Activated CD4-positive, alpha-beta T cell treated with anti-CD3 and anti-CD28 coated beads for 36 hours (primary cell): ENCODE results near the gene MRTFB. TPM values are rescaled to one million over a fixed set of nuclear protein-coding genes. Genes with fewer than 3 reads are reported as not detected.
"Not testable (repeated sequence)": the region's sequence is repeated elsewhere in the genome, so short reads cannot be mapped to it uniquely, and the experiment has no call there.

Experiments
- ATAC-seq: fragments of 200-7000 bp; cut with Tn5 transposase; one replicate; pipeline ENCODE4 v1.10.0; 2021; ENCODE audit warnings: mild to moderate bottlenecking, moderate library complexity
- CTCF ChIA-PET: fragments of 350-600 bp; sonication (Branson Sonifier 250); formaldehyde crosslinking; loops from one replicate; lab custom pipeline; 2021; ENCODE audit warnings: antibody characterized with exemption; lab: Charles Lee
- POLR2A ChIA-PET: fragments of 350-600 bp; sonication (Branson Sonifier 250); formaldehyde crosslinking; loops from one replicate; lab custom pipeline; 2021; ENCODE audit warnings: antibody characterized with exemption, inconsistent platforms; lab: Charles Lee
- DNase-seq: peaks from one replicate; pipeline ENCODE4 v3.0.0-alpha.2; 2020
- H3K27ac Mint-ChIP-seq: one replicate; pipeline ENCODE4 v1.8.0; 2021; ENCODE audit warnings: mixed read lengths
- H3K27me3 Mint-ChIP-seq: one replicate; pipeline ENCODE4 v1.8.0; 2021; ENCODE audit warnings: mixed read lengths
- H3K36me3 Mint-ChIP-seq: one replicate; pipeline ENCODE4 v1.8.0; 2021; ENCODE audit warnings: low read depth, mixed read lengths
- H3K4me1 Mint-ChIP-seq: one replicate; pipeline ENCODE4 v1.8.0; 2021; ENCODE audit warnings: mixed read lengths
- H3K4me3 Mint-ChIP-seq: one replicate; pipeline ENCODE4 v1.8.0; 2021; ENCODE audit warnings: mild to moderate bottlenecking, moderate library complexity, mixed read lengths
- H3K9me3 Mint-ChIP-seq: one replicate; pipeline ENCODE4 v1.8.0; 2021; ENCODE audit warnings: low read depth, mixed read lengths
- intact Hi-C, 2 experiments: fragments of 100-400 bp; cut with DNase I in 1 of 2; cut with micrococcal nuclease in 1 of 2; formaldehyde crosslinking; loops; one replicate each; pipeline versions ENCODE4 v1.14.2 to v1.15.1; 2022 to 2024; cut with DNase I, micrococcal nuclease
- total RNA-seq, 2 experiments: library from RNA; stranded (reverse); gene quantifications; one replicate each; pipeline ENCODE4 v1.2.3, GENCODE V29; 2021

MRTFB gene
- total RNA-seq, 2 experiments from 2014 or later: 9.6 to 16.9 TPM

DNA sequence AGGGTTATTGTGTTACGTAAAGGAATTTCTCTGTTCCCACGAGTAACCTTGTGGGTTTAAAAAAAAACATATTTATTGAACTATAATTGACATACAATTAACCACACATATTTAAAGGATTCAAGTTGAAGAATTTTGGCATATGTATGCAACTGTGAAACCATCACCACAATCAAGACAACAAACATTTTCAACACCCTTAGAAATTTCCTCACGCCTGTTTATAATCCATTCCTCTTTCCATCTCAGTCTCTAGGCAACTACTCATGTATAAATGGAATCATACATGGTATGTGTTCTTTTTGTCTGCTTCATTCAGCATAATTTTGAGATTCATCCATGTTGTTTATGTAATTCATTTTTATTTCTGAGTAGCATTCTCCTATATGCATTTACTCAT lies 104.0 kb downstream of the MRTFB start:
- Mint-ChIP-seq H3K27me3 (no peaks in the 10 kb centered on the region), H3K9me3 (no peaks in the 10 kb centered on the region), H3K27ac (no peak overlapping the region), H3K36me3 (peaks cover 12% of the 10 kb centered on the region), H3K4me3 (no peak overlapping the region), H3K4me1 (peaks cover 2% of the 10 kb centered on the region)
- ChIA-PET POLR2A (no interaction called here), CTCF (no interaction called here)
- ATAC-seq (no peak), DNase-seq (no peak)
- intact Hi-C loops: no loop called here

DNA sequence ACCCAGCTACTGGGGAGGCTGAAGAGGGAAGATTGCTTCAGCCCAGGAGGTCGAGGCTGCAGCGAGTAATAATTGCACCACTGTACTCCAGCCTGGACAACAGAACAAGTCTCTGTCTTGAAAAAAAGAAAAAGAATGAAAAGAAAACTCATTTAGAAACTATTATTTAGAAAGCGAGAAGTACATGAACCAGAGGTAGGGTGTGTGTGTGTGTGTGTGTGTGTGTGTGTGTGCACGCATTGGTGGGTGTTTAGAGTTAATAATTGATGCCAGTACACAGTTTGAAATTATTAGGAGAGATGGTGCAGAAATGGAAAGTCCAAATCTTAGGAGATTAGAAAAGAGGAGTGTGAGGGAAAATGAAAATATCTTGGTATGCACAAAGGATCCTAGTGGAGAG lies 106.6 kb downstream of the MRTFB start:
- no peak overlapping the region for H3K27ac Mint-ChIP-seq
- DNase-seq (no peak), ATAC-seq (no peak)
- no peak overlapping the region for H3K4me3 Mint-ChIP-seq
- ChIA-PET CTCF (no interaction called here), POLR2A (no interaction called here)
- no peaks in the 10 kb centered on the region for H3K27me3 Mint-ChIP-seq
- no peaks in the 10 kb centered on the region for H3K9me3 Mint-ChIP-seq
- H3K36me3 Mint-ChIP-seq: peaks cover 6% of the 10 kb centered on the region
- intact Hi-C loops: no loop called here
- peaks cover 2% of the 10 kb centered on the region for H3K4me1 Mint-ChIP-seq

DNA sequence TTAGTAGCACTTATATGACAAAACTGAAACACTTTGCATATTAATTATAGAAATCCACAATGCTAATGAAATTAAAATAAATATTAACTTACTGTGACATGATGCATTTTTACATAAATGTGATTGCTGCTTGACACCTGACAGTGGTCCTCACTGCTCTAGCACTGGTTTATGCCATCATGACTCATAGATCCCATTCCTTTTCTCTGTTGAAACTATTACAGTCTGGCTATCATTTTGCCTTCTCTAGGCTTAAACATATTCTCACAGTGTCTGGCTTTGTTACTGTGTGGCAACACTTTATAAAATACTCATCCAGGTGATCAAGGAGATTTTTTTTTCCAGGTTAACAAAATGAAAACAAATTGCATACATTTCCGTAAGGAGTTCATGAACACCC lies 108.0 kb downstream of the MRTFB start:
- no peak overlapping the region for H3K27ac Mint-ChIP-seq
- POLR2A ChIA-PET: no interaction called here
- H3K4me3 Mint-ChIP-seq: no peak overlapping the region
- CTCF ChIA-PET: no interaction called here
- DNase-seq (no peak), ATAC-seq (no peak)
- intact Hi-C loops: no loop called here
- H3K36me3 Mint-ChIP-seq: peaks cover 2% of the 10 kb centered on the region
- H3K4me1 Mint-ChIP-seq: peaks cover 2% of the 10 kb centered on the region
- H3K9me3 Mint-ChIP-seq: no peaks in the 10 kb centered on the region
- H3K27me3 Mint-ChIP-seq: no peaks in the 10 kb centered on the region

DNA sequence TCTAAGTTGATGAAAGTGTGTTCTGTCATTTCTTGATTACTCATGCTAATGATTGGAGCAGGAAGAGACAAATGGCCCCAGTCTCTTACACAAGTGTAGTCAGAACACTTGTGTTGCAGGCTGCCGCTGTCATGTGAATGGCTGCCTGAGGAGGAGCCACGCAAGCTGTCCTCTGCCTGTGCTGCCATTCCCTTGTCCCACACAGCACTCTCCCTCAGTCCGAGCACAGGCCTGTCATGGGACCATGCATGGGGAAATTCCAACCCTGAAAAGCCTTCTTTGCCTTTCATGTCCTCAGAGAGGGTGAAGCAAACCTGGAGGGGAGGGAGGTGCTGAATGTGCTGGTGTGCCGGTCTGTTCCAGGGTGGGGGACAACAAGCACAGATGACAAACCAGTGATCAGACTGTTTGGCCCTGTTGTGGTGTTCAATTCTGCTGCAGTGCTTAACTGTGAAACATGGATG lies 109.4 kb downstream of the MRTFB start:
- intact Hi-C loops: no loop called here
- POLR2A ChIA-PET: no interaction called here
- Mint-ChIP-seq H3K36me3 (no peaks in the 10 kb centered on the region), H3K27ac (no peak overlapping the region), H3K4me3 (no peak overlapping the region), H3K27me3 (no peaks in the 10 kb centered on the region), H3K4me1 (peaks cover 6% of the 10 kb centered on the region), H3K9me3 (no peaks in the 10 kb centered on the region)
- ATAC-seq (peak; percentile 36), DNase-seq (no peak)
- CTCF ChIA-PET: interaction anchor here (0.6 to 1.1 kb wide), 2 partner anchors 10 to 79 kb away, joined by 3 to 4 read pairs; no protein-coding TSS in a partner anchor

DNA sequence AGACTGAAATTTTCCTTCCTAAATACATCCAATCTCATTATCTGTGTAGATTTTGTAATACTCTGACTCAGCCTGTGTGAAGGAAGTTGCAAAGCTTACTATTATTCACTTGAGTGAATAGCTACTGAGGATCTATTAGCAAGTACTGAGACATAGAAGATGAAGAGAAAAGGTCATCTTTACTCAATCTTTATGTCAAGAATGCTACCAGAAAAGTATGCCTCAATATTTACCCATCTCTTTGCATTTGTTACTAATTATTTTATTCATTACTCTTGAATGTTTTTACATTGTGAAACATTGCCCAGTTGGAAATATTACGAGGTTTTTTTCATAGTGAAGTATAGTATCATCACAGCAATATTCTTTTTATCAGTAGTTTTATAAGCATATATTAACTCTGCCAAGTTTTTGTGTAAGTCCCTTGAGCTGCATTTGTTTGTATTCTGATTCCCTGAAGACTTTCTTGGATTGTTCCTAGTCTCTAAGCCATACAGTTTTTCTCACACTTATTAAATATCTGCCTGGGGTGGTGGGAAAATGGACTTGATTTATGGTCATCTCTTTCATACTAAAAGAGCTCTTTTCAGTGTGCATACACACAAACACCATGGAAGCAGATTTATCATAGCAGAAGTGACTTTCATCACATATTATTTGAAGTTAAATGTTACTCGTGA lies 110.4 kb downstream of the MRTFB start:
- no peaks in the 10 kb centered on the region for H3K36me3 Mint-ChIP-seq
- peaks cover 16% of the 10 kb centered on the region for H3K4me1 Mint-ChIP-seq
- no peak overlapping the region for H3K27ac Mint-ChIP-seq
- no peak for ATAC-seq
- CTCF ChIA-PET: interaction anchor here (0.7 to 1.5 kb wide), 2 partner anchors 262 to 269 kb away, joined by 4 to 5 read pairs; partner anchors contain the start of gene ERCC4
- no peak overlapping the region for H3K4me3 Mint-ChIP-seq
- POLR2A ChIA-PET: no interaction called here
- no peaks in the 10 kb centered on the region for H3K9me3 Mint-ChIP-seq
- intact Hi-C loops: no loop called here
- H3K27me3 Mint-ChIP-seq: no peaks in the 10 kb centered on the region
- no peak for DNase-seq

DNA sequence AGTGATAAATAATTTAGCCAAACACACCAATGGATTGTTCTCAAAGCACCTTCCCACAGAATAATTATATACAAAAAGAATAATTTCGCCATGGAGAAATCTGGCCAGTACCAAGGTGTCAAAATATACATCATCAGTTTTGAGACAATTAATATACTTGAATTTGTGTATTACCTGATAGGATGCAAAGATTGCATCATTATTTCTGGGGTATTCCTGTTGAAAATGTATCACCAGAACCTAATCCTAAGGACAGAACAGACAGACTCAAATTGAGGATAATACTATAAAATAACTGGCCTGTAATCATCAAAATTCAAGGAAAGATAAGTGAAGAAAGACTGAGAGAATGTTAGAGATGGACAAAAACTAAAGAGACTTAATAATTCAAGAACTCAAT lies 111.9 kb downstream of the MRTFB start:
- POLR2A ChIA-PET: no interaction called here

DNA sequence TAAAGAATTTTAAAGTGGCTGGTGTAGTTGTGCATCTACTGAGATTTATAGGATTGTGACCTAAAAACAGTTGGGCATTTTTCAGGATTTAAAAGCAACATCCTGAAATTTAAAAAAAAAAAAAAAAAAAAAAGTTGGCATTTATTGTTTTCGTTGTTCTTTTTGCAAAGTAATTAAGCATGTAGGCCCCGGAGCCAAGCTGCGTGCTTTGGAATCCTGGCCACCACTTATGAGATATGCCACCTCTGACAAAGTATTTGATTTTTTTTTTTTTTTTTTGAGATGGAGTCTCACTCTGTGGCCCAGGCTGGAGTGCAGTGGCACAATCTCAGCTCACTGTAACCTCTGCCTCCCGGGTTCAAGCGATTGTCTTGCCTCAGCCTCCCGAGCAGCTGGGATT lies 112.8 kb downstream of the MRTFB start:
- H3K27ac Mint-ChIP-seq, ATAC-seq, H3K4me3 Mint-ChIP-seq, CTCF ChIA-PET, DNase-seq, POLR2A ChIA-PET, H3K36me3 Mint-ChIP-seq, H3K9me3 Mint-ChIP-seq, H3K27me3 Mint-ChIP-seq, intact Hi-C loops: not testable (repeated sequence)
- peaks cover 24% of the 10 kb centered on the region for H3K4me1 Mint-ChIP-seq

More for the DNA sequence above, 111.9 kb downstream of the MRTFB start:
- Mint-ChIP-seq H3K4me3 (no peak overlapping the region), H3K36me3 (no peaks in the 10 kb centered on the region), H3K4me1 (peaks cover 24% of the 10 kb centered on the region), H3K27me3 (no peaks in the 10 kb centered on the region), H3K27ac (no peak overlapping the region), H3K9me3 (no peaks in the 10 kb centered on the region)
- ATAC-seq (no peak), DNase-seq (no peak)
- intact Hi-C loops: no loop called here
- CTCF ChIA-PET: no interaction called here

DNA sequence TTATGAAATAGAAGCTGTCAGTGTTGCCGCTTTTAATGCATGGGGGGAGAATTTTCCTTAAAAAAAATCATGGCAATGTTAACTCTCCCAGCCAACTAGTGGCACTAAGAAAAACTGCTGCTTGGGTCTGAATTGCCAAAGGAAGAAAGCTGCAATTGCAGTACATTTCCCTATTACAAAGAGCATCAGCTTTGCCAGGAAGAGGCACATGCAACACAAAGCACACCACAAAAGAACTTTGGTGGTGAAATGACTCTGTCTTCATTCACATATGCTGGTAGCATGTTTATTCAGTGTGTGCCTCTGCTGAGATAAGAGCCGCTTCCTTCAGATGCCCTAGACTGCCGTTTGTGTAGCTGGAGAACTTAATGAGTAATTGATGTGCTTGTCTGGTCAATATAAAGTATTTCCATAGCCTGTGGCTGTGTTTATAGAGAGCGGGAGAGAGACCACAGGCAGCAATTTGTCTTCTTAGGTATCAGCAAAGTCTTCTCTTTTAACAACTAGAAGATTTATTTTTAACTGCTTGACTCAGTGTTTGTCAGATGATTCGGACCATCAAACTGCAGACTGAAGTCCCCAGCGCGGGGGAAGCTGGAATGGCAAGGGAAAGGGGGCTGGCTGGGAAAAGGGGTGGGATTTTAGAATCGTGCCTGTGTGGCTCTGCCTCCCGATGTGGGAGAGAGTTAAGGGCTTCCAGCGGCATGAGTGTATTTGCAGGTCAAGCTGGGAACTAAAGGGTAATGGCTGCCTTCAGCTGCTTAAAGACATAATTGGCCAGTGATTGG lies 115.1 kb downstream of the MRTFB start:
- peak overlapping the region; percentile 61 for H3K27ac Mint-ChIP-seq
- CTCF ChIA-PET: interaction anchor here (0.7 to 1.4 kb wide), 8 partner anchors 9 to 263 kb away, joined by 3 to 7 read pairs (median 3); no protein-coding TSS in a partner anchor
- POLR2A ChIA-PET: interaction anchor here (0.7 to 1.2 kb wide), 2 partner anchors 37 to 116 kb away, joined by 3 read pairs; no protein-coding TSS in a partner anchor
- no peaks in the 10 kb centered on the region for H3K27me3 Mint-ChIP-seq
- H3K9me3 Mint-ChIP-seq: no peaks in the 10 kb centered on the region
- peaks cover 29% of the 10 kb centered on the region for H3K4me1 Mint-ChIP-seq
- intact Hi-C loops: loop anchor here in 1 of 2 experiments (5.0 kb wide), 1 partner anchor 79 kb away; no protein-coding TSS in a partner anchor
- no peaks in the 10 kb centered on the region for H3K36me3 Mint-ChIP-seq
- DNase-seq (peak; percentile 41), ATAC-seq (peak; percentile 99)
- peak overlapping the region; percentile 17 for H3K4me3 Mint-ChIP-seq

DNA sequence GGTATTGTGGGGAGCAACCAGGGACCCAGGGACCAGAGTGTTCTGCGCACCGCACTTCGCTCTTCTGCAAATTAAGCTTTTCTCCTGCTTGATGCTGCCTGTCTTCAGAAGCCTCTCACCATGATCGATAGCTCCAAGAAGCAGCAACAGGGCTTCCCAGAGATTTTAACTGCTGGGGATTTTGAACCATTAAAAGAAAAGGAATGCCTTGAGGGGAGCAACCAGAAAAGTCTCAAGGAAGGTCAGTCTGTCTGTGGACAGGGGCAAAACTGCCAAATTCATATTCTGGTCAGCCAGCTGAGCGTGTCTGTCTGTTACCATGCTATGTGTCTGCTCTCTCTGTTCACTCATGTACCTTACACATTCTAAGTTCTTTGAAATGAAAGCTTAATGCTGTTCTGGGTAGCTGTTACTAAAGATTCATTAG lies 115.7 kb downstream of the MRTFB start:
- H3K27ac Mint-ChIP-seq: peak overlapping the region; percentile 23
- no peaks in the 10 kb centered on the region for H3K36me3 Mint-ChIP-seq
- no peak for DNase-seq
- ChIA-PET CTCF (interaction anchor here (1.1 to 1.4 kb wide), 4 partner anchors 10 to 252 kb away, joined by 3 to 5 read pairs (median 4); no protein-coding TSS in a partner anchor), POLR2A (interaction anchor here (1.2 kb wide), 1 partner anchor 38 kb away, joined by 3 read pairs; no protein-coding TSS in a partner anchor)
- ATAC-seq: no peak
- no peaks in the 10 kb centered on the region for H3K27me3 Mint-ChIP-seq
- H3K9me3 Mint-ChIP-seq: no peaks in the 10 kb centered on the region
- H3K4me1 Mint-ChIP-seq: peaks cover 30% of the 10 kb centered on the region
- intact Hi-C loops: loop anchor here in 1 of 2 experiments (5.0 kb wide), 1 partner anchor 80 kb away; no protein-coding TSS in a partner anchor
- H3K4me3 Mint-ChIP-seq: peak overlapping the region; percentile 17

DNA sequence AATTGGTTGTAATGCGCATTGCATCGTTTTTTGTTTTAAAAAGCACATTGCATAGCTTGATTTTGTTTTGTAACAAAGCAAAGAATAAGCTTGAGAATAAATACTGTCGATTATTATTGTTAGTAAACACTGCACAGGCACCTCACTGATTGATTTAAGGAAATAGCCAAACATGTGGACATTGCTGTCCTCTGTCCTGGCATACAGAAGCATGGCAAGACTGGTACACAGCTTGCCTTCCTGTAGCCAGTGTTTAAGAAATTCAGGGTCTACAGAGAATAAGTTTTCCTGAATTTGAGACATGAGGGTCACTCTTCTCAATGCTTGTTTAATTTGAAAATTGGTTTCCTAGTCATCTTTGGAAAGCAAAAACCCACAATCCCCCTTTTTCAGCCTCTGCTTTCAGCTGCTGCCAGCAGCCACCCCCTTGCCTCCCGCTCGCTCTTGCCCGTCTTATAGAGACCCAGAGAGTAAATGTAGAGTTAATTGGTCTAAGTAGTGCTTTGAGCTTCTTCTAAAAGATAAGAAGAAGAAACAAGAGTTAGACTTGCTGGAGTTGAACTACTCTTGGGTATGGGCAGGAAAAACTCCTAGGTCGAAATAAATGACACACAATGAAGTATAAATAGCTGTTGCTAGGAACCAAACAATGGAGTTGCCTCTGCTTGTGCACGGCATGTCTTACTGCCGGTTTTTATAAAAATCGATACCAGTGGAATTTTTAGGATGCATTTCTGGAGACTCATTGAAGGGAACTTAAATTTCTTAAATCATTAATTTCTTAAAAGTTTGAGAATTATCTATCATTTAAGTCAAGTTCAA lies 116.6 kb downstream of the MRTFB start:
- no peak for DNase-seq
- intact Hi-C loops: loop anchor here in 1 of 2 experiments (5.0 kb wide), 1 partner anchor 80 kb away; no protein-coding TSS in a partner anchor
- no peak for ATAC-seq
- H3K4me3 Mint-ChIP-seq: no peak overlapping the region
- peaks cover 32% of the 10 kb centered on the region for H3K4me1 Mint-ChIP-seq
- peaks cover under 1% of the 10 kb centered on the region for H3K36me3 Mint-ChIP-seq
- CTCF ChIA-PET: interaction anchor here (1.1 to 1.3 kb wide), 3 partner anchors 98 to 322 kb away, joined by 4 to 5 read pairs (median 4); no protein-coding TSS in a partner anchor
- no peaks in the 10 kb centered on the region for H3K27me3 Mint-ChIP-seq
- POLR2A ChIA-PET: interaction anchor here (0.6 kb wide), 1 partner anchor 88 kb away, joined by 4 read pairs; no protein-coding TSS in a partner anchor
- no peak overlapping the region for H3K27ac Mint-ChIP-seq
- H3K9me3 Mint-ChIP-seq: no peaks in the 10 kb centered on the region
